K562 (cell line): ENCODE results near the gene DCAF6. TPM values are rescaled to one million over a fixed set of nuclear protein-coding genes. Genes with fewer than 3 reads are reported as not detected.

ENCODE experiments used
- CCAR2 ChIP-seq: fragments of 200-400 bp; formaldehyde crosslinking; IDR thresholded peaks from 2 replicates; pipeline ENCODE4 v1.6.1; 2017; ENCODE audit warnings: mild to moderate bottlenecking, low read depth, low read length
- CXXC5 ChIP-seq: fragments of 250-450 bp; sonication (Bioruptor Pico); IDR thresholded peaks from 2 replicates; pipeline ENCODE4 v1.8.0; 2022; ENCODE audit warnings: inconsistent platforms, mild to moderate bottlenecking, moderate library complexity
- DIDO1 ChIP-seq: fragments of 450-650 bp; IDR thresholded peaks from 2 replicates; pipeline ENCODE4 v1.6.1; 2016; ENCODE audit warnings: low read depth, missing biosample characterization, missing genetic modification characterization
- GTF2E2 ChIP-seq: fragments of 200-800 bp; sonication (Bioruptor generic); IDR thresholded peaks from 2 replicates; pipeline ENCODE4 v1.6.1; 2016; ENCODE audit warnings: missing genetic modification characterization, missing compliant biosample characterization
- HCFC1 ChIP-seq: IDR thresholded peaks from 2 replicates; pipeline ENCODE4 v1.6.1; 2012; ENCODE audit warnings: low read depth, low read length, improper control_type of control experiment
- HDAC8 ChIP-seq: fragments of 450-650 bp; IDR thresholded peaks from 2 replicates; pipeline ENCODE4 v1.6.1; 2016; ENCODE audit warnings: mild to moderate bottlenecking, missing genetic modification characterization, moderate library complexity, missing compliant biosample characterization
- HNRNPK ChIP-seq: fragments of 200-400 bp; formaldehyde crosslinking; IDR thresholded peaks from one replicate; pipeline ENCODE4 v1.6.1; 2018; ENCODE audit warnings: mild to moderate bottlenecking, low read depth, low read length; ENCODE audit not compliant: poor library complexity, severe bottlenecking
- ID3 ChIP-seq, 2 experiments: fragments of 250-450 bp in 1 of 2; fragments of 450-650 bp in 1 of 2; sonication (Bioruptor Pico) in 1 of 2; IDR thresholded peaks; 2 replicates each; pipeline versions ENCODE4 v1.6.1 to v1.8.0; 2016 to 2021; ENCODE audit warnings: mild to moderate bottlenecking in 2 of 2, moderate library complexity in 2 of 2, missing compliant biosample characterization in 1 of 2, missing genetic modification characterization in 1 of 2
- KAT7 ChIP-seq: sonication (generic); formaldehyde crosslinking; IDR thresholded peaks from 2 replicates; pipeline ENCODE4 v1.8.0; 2022; ENCODE audit warnings: missing genetic modification reagents, mild to moderate bottlenecking, borderline replicate concordance
- L3MBTL2 ChIP-seq: fragments of 450-650 bp; IDR thresholded peaks from 2 replicates; pipeline ENCODE4 v1.6.1; 2016; ENCODE audit warnings: mild to moderate bottlenecking, moderate library complexity
- LEF1 ChIP-seq: fragments of 450-650 bp; IDR thresholded peaks from 2 replicates; pipeline ENCODE4 v1.6.1; 2016; ENCODE audit warnings: mild to moderate bottlenecking
- NFIX ChIP-seq: fragments of 250-450 bp; sonication (Bioruptor Pico); IDR thresholded peaks from 2 replicates; pipeline ENCODE4 v1.4.0; 2020; ENCODE audit warnings: low read depth, mild to moderate bottlenecking, moderate library complexity
- NR2F6 ChIP-seq: fragments of 450-650 bp; formaldehyde crosslinking; IDR thresholded peaks from 2 replicates; pipeline ENCODE4 v1.4.0; 2020; ENCODE audit warnings: mild to moderate bottlenecking
- PKNOX1 ChIP-seq: fragments of 450-650 bp; IDR thresholded peaks from 2 replicates; pipeline ENCODE4 v1.6.1; 2016
- SRSF3 ChIP-seq: fragments of 200-400 bp; formaldehyde crosslinking; IDR thresholded peaks from 2 replicates; pipeline ENCODE4 v1.6.1; 2016; ENCODE audit warnings: mild to moderate bottlenecking, low read length, moderate library complexity; ENCODE audit not compliant: insufficient read depth
- STAG1 ChIP-seq: sonication (generic); formaldehyde crosslinking; IDR thresholded peaks from 2 replicates; pipeline ENCODE4 v1.5.0; 2020; ENCODE audit warnings: missing genetic modification reagents, borderline replicate concordance
- ZBTB17 ChIP-seq: fragments of 450-650 bp; formaldehyde crosslinking; IDR thresholded peaks from 2 replicates; pipeline ENCODE4 v1.4.0; 2020; ENCODE audit warnings: mild to moderate bottlenecking
- ZNF263 ChIP-seq: sonication (generic); formaldehyde crosslinking; IDR thresholded peaks from 2 replicates; pipeline ENCODE4 v1.8.0; 2022; ENCODE audit warnings: mild to moderate bottlenecking, missing genetic modification reagents, borderline replicate concordance
- polyA plus RNA-seq, 8 experiments: library from polyadenylated mRNA; depleted of rRNA in 4 of 8; stranded (reverse) in 5 of 8; unstranded in 3 of 8; fragments of >200 nt; fragmentation: Nextera tagmentation in 2 of 8; fragmentation: Illumina TruSeq in 1 of 8; extraction: Ambion mirVana in 2 of 8; extraction: Trizol in 1 of 8; gene quantifications; 2 replicates each; pipeline versions ENCODE4 v1.2.1 to v1.2.3, GENCODE V29; 2011 to 2014; ENCODE audit warnings: inconsistent platforms in 1 of 8, missing spikeins in 1 of 8
- total RNA-seq, 7 experiments: library from RNA; depleted of rRNA in 6 of 7; stranded (reverse); fragments of >200 nt in 6 of 7; fragmentation: Illumina TruSeq in 2 of 7; extraction: Trizol in 2 of 7; gene quantifications; 2 replicates each; pipeline versions ENCODE4 v1.2.1 to v1.2.3, GENCODE V29; 2011 to 2021; ENCODE audit warnings: low replicate concordance in 1 of 7
- TF ChIP-seq, protein P1 (sequence below): fragments of 250-450 bp; sonication (Bioruptor Pico); IDR thresholded peaks from 2 replicates; pipeline ENCODE4 v1.5.0; 2020; ENCODE audit warnings: mild to moderate bottlenecking
- TF ChIP-seq, protein P2 (sequence below): IDR thresholded peaks from 3 replicates; pipeline ENCODE4 v1.6.1; 2011; ENCODE audit warnings: borderline replicate concordance, mild to moderate bottlenecking, moderate library complexity; ENCODE audit not compliant: insufficient read length; ENCODE audit errors: extremely low read depth

The DCAF6 gene
- total and polyA plus RNA-seq, 9 of the 15 experiments (the other 6 are each of a cell fraction or from before 2014, with no cell fraction given): 19.1 to 102 (median 46.3) TPM

DNA sequence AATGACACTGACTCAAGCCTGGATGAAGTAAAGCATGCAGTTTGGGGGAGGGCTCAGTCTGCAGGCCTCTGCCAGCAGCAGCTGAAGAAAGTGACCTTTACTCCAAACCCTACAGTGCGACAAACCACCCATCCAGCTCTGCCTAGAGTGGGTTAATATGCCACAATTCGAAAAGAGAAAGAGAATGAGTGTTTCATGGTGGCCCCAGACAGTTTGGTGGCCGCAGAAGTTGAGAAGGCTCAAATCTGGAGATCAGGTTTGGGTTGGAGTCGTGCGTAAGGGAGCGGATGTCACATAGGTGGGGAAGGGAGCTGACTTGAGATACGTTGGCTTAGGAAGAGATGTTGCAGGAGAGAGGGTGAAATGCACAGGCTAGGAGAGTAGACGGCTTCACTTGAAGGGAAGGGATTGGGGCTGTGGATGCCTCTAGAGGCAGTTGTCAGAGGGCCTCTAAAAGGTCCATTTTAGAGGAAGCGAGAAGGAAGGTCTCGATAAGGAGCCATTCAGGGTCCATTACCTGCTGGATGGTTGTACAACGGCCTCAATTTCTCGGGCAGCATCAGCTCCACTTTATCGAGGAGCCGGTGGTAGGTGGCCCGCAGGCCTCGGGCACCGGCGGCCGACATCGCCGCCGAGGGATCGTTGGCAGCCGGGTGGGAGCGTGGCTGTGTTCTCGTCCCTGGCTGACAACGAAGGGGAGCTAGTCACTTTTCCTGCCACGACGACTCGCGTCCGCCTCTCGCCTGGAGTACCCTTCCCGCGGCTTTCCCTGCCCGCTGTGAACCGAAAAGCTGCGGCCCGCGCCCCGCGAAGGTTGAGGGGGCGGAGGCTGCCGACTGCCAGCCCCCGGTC lies 1.0 kb upstream of the DCAF6 start (continued):
- no peak for TF ChIP-seq GTF2E2 (tag)
- peak; percentile 62; the same call in 1 of the 2 replicates for TF ChIP-seq NR2F6
- no peak; the same call in 1 of the 2 replicates for TF ChIP-seq CXXC5
- TF ChIP-seq, protein P1, sequence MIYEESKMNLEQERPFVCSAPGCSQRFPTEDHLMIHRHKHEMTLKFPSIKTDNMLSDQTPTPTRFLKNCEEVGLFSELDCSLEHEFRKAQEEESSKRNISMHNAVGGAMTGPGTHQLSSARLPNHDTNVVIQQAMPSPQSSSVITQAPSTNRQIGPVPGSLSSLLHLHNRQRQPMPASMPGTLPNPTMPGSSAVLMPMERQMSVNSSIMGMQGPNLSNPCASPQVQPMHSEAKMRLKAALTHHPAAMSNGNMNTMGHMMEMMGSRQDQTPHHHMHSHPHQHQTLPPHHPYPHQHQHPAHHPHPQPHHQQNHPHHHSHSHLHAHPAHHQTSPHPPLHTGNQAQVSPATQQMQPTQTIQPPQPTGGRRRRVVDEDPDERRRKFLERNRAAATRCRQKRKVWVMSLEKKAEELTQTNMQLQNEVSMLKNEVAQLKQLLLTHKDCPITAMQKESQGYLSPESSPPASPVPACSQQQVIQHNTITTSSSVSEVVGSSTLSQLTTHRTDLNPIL (CRISPR knock-in tag): no peak
- TF ChIP-seq NFIX (CRISPR knock-in tag): no peak; the same call in 1 of the 2 replicates
- no peak for TF ChIP-seq SRSF3
- TF ChIP-seq HCFC1: no peak
- no peak for TF ChIP-seq STAG1 (CRISPR knock-in tag)
- TF ChIP-seq DIDO1 (tag): no peak
- TF ChIP-seq PKNOX1: no peak
- TF ChIP-seq KAT7 (CRISPR knock-in tag): no peak; the same call in 1 of the 2 replicates
- TF ChIP-seq HNRNPK: no peak
- TF ChIP-seq CCAR2: no peak
- TF ChIP-seq ZBTB17 (CRISPR knock-in tag): peak; percentile 66; the same call in 1 of the 2 replicates
- TF ChIP-seq HDAC8 (tag): peak; percentile 49; the same call in 1 of the 2 replicates
- no peak for TF ChIP-seq ZNF263 (CRISPR knock-in tag)
- no peak for TF ChIP-seq ID3 (CRISPR knock-in tag; IDR thresholded peaks at IDR 0.05)
- peak; percentile 53; the same call in 1 of the 2 replicates for TF ChIP-seq ID3 (tag; IDR thresholded peaks at IDR 0.05)
- TF ChIP-seq LEF1: peak; percentile 50; the same call in 1 of the 2 replicates
- 0 out of 2 replicates have a peak, but pooled peaks have one; percentile 89 for TF ChIP-seq L3MBTL2
- TF ChIP-seq, protein P2, sequence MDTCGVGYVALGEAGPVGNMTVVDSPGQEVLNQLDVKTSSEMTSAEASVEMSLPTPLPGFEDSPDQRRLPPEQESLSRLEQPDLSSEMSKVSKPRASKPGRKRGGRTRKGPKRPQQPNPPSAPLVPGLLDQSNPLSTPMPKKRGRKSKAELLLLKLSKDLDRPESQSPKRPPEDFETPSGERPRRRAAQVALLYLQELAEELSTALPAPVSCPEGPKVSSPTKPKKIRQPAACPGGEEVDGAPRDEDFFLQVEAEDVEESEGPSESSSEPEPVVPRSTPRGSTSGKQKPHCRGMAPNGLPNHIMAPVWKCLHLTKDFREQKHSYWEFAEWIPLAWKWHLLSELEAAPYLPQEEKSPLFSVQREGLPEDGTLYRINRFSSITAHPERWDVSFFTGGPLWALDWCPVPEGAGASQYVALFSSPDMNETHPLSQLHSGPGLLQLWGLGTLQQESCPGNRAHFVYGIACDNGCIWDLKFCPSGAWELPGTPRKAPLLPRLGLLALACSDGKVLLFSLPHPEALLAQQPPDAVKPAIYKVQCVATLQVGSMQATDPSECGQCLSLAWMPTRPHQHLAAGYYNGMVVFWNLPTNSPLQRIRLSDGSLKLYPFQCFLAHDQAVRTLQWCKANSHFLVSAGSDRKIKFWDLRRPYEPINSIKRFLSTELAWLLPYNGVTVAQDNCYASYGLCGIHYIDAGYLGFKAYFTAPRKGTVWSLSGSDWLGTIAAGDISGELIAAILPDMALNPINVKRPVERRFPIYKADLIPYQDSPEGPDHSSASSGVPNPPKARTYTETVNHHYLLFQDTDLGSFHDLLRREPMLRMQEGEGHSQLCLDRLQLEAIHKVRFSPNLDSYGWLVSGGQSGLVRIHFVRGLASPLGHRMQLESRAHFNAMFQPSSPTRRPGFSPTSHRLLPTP: no peak
